Esophagus squamous epithelium (tissue), 5 donors: ENCODE data around the gene ZXDB. TPM values are rescaled to one million over a fixed set of nuclear protein-coding genes. Genes with fewer than 3 reads are reported as not detected.
"Not testable (repeated sequence)": the region's sequence is repeated elsewhere in the genome, so short reads cannot be mapped to it uniquely, and the experiment has no call there.

Experiments
- DNase-seq: peaks from one replicate; lab custom pipeline; 2025; lab: John Stamatoyannopoulos, UW
- H3K27ac ChIP-seq, 4 donors: fragments of 200-600 bp; sonication (generic); one replicate each; pipeline ENCODE4 v1.5.1; 2016 to 2019; ENCODE audit warnings: mild to moderate bottlenecking in 1 of 4
- H3K27me3 ChIP-seq, 4 donors: fragments of 200-600 bp; sonication (generic); 1 replicate in 3 of 4; 2 replicates in 1 of 4; pipeline versions ENCODE4 v1.5.1 to v1.6.0; 2017 to 2021; ENCODE audit warnings: antibody characterized with exemption in 1 of 4
- H3K36me3 ChIP-seq, 3 donors: fragments of 200-600 bp; sonication (generic); one replicate each; pipeline ENCODE4 v1.5.1; 2016 to 2019
- H3K4me1 ChIP-seq, 3 donors: fragments of 200-600 bp; sonication (generic); one replicate each; pipeline ENCODE4 v1.5.1; 2017 to 2019
- H3K4me3 ChIP-seq, 4 donors: fragments of 200-600 bp; sonication (generic); 1 replicate in 3 of 4; 2 replicates in 1 of 4; pipeline ENCODE4 v1.5.1; 2016 to 2019; ENCODE audit warnings: mild to moderate bottlenecking in 2 of 4, moderate library complexity in 1 of 4
- H3K9me3 ChIP-seq, 3 donors: fragments of 200-600 bp; sonication (generic); one replicate each; pipeline ENCODE4 v1.5.1; 2016 to 2019
- POLR2A ChIP-seq, 4 donors: fragments of 450-650 bp; IDR thresholded peaks; one replicate each; pipeline ENCODE4 v1.6.1; 2017; ENCODE audit warnings: antibody characterized with exemption in 4 of 4, mild to moderate bottlenecking in 4 of 4, moderate library complexity in 3 of 4
- WGBS, 2 donors: methylation state at CpG; one replicate each; pipeline ENCODE4 v1.1.5; 2018; 5-methylcytosine and 5-hydroxymethylcytosine counted together
- intact Hi-C: fragments of 100-400 bp; cut with DNase I; formaldehyde crosslinking; loops from one replicate; pipeline ENCODE4 v1.15.0; 2022
- total RNA-seq, 4 donors: library from RNA; depleted of rRNA; stranded (reverse); fragments of >200 nt; gene quantifications; one replicate each; pipeline ENCODE4 v1.1.0, GENCODE V29; 2016
- TF ChIP-seq, protein P1 (sequence below), 6 experiments: fragments of 450-650 bp in 4 of 6; fragments of 200-600 bp in 2 of 6; sonication (generic) in 2 of 6; IDR thresholded peaks; one replicate each; pipeline ENCODE4 v1.5.1; 2016 to 2019; ENCODE audit warnings: antibody characterized with exemption in 6 of 6, mild to moderate bottlenecking in 4 of 6, moderate library complexity in 4 of 6
- donor health status: DM: yes; HTN: yes; CAD: no.

ZXDB gene
- total RNA-seq, 4 donors from 2014 or later: 3.2 to 8.4 (median 3.7) TPM

DNA sequence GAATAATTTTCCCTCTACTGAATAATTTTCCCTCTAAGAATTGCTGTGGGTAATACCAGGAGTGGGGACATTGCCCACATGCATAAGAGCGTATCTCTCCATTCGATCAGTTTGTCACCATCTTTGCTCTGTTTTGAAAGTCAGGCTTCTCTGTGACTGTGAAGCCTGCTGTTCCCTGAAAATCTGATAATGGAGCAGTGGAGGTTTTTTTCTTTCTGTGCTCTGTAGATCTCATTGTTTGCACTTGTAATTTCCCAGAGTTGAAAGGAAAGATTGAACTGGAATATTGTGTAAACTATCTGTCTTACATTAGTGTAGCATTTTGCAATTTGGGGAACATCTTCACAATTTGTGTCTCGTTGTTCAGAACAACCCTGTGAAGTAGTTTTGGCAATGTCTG, 4.3 kb downstream of the ZXDB start:
- no peaks in the 10 kb centered on the region for H3K9me3 ChIP-seq
- peak overlapping the region in 1 of 4 donors; percentile 30 for H3K4me3 ChIP-seq
- intact Hi-C loops: no loop called here
- no peaks in the 10 kb centered on the region for H3K36me3 ChIP-seq
- TF ChIP-seq, protein P1, sequence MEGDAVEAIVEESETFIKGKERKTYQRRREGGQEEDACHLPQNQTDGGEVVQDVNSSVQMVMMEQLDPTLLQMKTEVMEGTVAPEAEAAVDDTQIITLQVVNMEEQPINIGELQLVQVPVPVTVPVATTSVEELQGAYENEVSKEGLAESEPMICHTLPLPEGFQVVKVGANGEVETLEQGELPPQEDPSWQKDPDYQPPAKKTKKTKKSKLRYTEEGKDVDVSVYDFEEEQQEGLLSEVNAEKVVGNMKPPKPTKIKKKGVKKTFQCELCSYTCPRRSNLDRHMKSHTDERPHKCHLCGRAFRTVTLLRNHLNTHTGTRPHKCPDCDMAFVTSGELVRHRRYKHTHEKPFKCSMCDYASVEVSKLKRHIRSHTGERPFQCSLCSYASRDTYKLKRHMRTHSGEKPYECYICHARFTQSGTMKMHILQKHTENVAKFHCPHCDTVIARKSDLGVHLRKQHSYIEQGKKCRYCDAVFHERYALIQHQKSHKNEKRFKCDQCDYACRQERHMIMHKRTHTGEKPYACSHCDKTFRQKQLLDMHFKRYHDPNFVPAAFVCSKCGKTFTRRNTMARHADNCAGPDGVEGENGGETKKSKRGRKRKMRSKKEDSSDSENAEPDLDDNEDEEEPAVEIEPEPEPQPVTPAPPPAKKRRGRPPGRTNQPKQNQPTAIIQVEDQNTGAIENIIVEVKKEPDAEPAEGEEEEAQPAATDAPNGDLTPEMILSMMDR (IDR thresholded peaks at IDR 0.05): no peak
- no peak for TF ChIP-seq POLR2A (IDR thresholded peaks at IDR 0.05)
- H3K27ac ChIP-seq: peak overlapping the region in 2 of 4 donors; percentile 20 to 29
- 60 to 65% methylated on average over 3 of the region's 3 CpGs for WGBS, 2 donors
- H3K27me3 ChIP-seq: peaks cover 0 to 2% (median 0%) of the 10 kb centered on the region in 4 donors
- no peak for DNase-seq
- peaks cover 0 to 42% (median 8%) of the 10 kb centered on the region in 3 donors for H3K4me1 ChIP-seq

DNA sequence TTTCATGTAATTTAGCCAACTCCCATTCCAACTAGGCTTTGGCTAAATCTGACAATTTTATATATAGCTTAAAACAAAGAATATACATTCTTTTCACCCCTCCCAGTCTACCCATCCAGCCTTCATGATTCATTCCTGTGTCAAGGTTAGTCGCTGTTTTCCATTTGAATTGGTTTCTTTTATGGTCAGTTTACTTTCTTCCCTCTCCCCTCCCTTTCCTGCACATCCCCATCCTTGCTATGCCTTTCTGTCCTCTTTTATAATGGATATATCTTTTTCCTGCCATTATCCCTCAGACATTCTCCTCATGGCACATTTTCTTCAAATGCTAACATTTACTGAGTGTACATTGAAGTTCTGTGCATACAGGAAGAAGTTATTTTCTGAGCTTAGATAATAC, 4.7 kb downstream of the ZXDB start:
- intact Hi-C loops: no loop called here
- DNase-seq: no peak
- Histone ChIP-seq H3K4me3 (peak overlapping the region in 1 of 4 donors; percentile 30), H3K27ac (peak overlapping the region in 1 of 4 donors; percentile 29), H3K4me1 (peaks cover 0 to 39% (median 4%) of the 10 kb centered on the region in 3 donors), H3K36me3 (no peaks in the 10 kb centered on the region), H3K9me3 (no peaks in the 10 kb centered on the region), H3K27me3 (peaks cover 0 to 5% (median 0%) of the 10 kb centered on the region in 4 donors)
- WGBS, 2 donors: 32 to 45% methylated on average over 1 of the region's 1 CpG
- no peak for TF ChIP-seq POLR2A (IDR thresholded peaks at IDR 0.05)
- TF ChIP-seq, protein P1 (IDR thresholded peaks at IDR 0.05): no peak

DNA sequence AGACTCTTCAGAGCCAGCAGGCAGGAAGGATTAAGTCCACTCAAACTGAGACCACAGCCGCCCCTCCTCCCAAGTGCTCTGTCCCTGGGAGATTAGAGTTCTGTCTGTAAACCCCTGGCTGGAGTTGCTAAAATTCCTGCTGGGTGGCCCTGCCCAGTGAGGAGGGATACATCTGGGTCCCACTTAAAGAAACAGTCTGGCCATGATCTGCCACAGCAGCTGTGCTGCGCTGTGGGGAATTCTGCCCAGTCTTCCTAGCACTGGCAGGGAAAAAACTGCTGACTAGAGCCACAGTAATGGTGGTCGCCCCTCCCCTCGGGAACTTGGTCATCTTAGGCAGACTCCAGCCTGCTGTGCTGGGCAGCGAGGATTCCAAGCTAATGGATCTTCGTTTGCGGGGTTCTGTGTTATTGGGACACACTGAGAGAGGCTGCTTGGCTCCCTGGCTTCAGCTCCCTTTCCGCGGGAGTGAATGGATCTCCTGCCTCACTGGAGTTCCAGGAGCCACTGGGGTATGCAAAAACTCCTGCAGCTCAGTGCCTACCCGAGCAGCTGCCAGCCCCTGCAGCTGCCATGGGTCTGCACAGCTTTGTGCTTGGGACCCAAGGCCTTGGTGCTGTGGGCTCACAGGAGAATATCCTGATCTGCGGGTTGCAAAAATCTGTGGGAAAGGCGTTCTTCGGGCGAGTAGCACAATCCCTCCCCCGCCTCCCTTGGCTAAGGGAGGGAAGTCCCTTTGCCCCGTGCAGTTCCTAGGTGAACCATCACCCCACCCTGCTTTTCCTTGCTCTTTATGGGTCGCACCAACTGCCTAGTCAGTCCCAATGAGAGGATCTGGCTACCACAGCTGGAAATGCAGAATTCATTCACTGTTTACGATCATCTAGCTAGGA, 15.7 kb downstream of the ZXDB start:
- WGBS, 2 donors: 82 to 90% methylated on average over 2 to 7 of the region's 18 CpGs
- no peaks in the 10 kb centered on the region for H3K9me3 ChIP-seq
- TF ChIP-seq POLR2A (IDR thresholded peaks at IDR 0.05): no peak
- TF ChIP-seq, protein P1 (IDR thresholded peaks at IDR 0.05): no peak
- H3K36me3 ChIP-seq: no peaks in the 10 kb centered on the region
- no peak overlapping the region for H3K4me3 ChIP-seq
- H3K4me1 ChIP-seq: no peaks in the 10 kb centered on the region
- DNase-seq: no peak
- intact Hi-C loops: no loop called here
- no peak overlapping the region for H3K27ac ChIP-seq
- H3K27me3 ChIP-seq: no peaks in the 10 kb centered on the region

DNA sequence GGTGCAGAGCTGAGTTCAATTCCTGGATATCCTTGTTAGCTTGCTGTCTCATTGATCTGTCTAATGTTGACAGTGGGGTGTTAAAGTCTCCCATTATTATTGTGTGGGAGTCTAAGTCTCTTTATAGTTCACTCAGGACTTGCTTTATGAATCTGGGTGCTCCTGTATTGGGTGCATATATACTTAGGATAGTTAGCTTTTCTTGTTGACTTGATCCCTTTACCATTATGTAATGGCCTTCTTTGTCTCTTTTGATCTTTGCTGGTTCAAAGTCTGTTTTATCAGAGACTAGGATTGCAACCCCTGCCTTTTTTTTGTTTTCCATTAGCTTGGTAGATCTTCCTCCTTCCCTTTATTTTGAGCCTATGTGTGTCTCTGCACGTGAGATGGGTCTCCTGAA, 21.5 kb downstream of the ZXDB start:
- H3K4me1 ChIP-seq, H3K4me3 ChIP-seq, H3K27ac ChIP-seq, H3K36me3 ChIP-seq, DNase-seq, intact Hi-C loops, H3K27me3 ChIP-seq, H3K9me3 ChIP-seq: not testable (repeated sequence)
- 41 to 63% methylated on average over 1 of the region's 1 CpG for WGBS, 2 donors

DNA sequence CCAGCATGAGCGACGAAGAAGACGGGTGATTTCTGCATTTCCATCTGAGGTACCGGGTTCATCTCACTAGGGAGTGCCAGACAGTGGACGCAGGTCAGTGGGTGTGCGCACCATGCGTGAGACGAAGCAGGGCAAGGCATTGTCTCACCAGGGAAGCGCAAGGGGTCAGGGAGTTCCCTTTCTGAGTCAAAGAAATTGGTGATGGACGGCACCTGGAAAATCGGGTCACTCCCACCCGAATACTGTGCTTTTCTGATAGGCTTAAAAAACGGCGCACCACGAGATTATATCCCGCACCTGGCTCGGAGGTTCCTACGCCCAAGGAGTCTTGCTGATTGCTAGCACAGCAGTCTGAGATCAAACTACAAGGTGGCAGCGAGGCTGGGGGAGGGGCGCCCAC, 37.6 kb downstream of the ZXDB start:
- 96 to 98% methylated on average over 9 to 18 of the region's 20 CpGs for WGBS, 2 donors

DNA sequence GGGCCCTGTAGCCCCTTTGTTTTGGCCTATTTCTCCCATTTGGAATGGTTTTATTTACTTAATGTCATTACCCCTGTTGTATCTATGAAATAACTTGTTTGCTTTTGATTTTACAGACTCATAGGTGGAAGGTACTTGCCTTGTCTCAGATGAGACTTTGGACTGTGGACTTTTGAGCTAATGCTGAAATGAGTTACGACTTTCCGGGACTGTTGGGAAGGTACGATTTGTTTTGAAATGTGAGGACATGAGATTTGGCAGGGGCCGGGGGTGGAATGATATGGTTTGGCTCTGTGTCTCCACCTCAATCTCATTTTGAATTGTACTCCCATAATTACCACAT, 48.8 kb downstream of the ZXDB start:
- Histone ChIP-seq H3K27ac (no peak overlapping the region), H3K9me3 (no peaks in the 10 kb centered on the region), H3K36me3 (no peaks in the 10 kb centered on the region), H3K27me3 (no peaks in the 10 kb centered on the region), H3K4me1 (no peaks in the 10 kb centered on the region), H3K4me3 (no peak overlapping the region)
- DNase-seq: no peak
- no peak for TF ChIP-seq POLR2A (IDR thresholded peaks at IDR 0.05)
- TF ChIP-seq, protein P1 (IDR thresholded peaks at IDR 0.05): no peak
- WGBS, 2 donors: 76 to 91% methylated on average over 4 of the region's 4 CpGs
- intact Hi-C loops: no loop called here

More for the DNA sequence above, 37.6 kb downstream of the ZXDB start:
- H3K4me1 ChIP-seq, H3K27ac ChIP-seq, intact Hi-C loops, H3K27me3 ChIP-seq, H3K36me3 ChIP-seq, H3K4me3 ChIP-seq, DNase-seq: not testable (repeated sequence)
- peaks cover 0 to 20% (median 9%) of the 10 kb centered on the region in 3 donors for H3K9me3 ChIP-seq
